Activated CD8-positive, alpha-beta memory T cell treated with anti-CD3 and anti-CD28 coated beads, Interleukin-2, amount 50 U/mL, for 1 hour (primary cell): ENCODE results near the gene LRRC45.

ENCODE experiments used
- DNase-seq: peaks from one replicate; pipeline ENCODE4 v3.0.0-alpha.2; 2020; ENCODE audit errors: extremely low read depth

The LRRC45 gene

DNA sequence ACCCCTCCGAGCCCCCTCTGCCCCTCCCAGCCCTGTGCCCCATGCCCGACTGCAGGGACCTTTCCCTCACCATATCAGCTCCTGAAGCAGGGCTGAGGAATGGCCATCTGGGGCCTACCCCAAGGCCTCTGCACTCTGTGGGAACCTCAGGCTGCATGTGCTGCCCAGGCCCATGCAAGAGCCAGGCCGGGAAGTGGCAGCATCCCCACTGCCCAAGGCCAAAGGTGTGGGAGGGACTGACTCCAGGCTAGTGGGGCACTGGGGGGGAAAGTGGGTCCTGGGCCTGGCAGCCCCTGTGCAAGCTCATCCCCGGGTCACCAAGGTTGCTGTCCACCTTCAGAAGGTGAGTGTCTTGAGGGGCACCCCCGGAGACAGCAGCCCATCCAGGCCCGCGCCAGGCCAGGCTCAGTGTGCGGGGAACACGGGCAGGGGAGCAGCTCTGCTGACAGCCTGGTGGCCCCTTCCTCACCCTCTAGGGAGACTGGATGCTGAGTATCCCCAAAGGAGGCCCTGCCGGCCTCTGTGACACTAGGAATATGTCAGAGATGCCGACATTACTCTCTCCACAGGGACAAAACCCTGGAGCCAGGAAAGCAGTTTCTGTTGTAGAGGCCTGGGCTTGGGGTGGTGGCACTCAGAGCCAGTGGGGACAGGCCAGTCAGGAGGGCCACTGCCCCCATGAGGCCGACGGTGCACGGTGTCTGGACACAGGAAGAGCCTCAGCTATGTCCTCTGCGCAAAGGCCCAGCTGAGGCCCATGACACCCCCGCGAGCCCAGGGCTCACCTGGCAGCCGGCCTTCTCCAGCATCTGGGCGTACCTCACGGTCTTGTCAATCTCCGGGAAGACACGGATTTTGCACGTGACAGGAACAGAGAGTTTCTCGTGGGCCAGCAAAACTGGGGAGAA lies 39.2 kb downstream of the LRRC45 start:
- no peak for DNase-seq

DNA sequence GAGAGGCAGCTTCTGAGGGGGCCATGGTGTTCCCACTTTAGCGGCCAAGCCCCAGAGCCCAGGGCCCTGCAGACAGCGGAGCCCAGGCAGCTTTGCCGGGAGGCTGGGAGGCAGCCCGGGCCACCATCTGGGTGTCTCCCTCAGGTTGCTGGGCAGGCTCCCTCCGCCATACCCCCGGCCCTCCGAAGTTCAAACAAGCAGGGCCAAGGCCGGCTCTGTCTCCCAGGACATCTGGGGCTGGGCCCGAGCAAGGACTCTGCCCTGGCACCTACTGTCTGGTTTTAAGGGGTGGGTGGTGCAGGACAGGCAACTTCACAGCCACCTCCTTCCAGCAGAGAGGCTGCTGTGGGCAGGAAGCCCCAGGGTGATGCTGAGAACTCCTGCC lies 39.9 kb downstream of the LRRC45 start:
- DNase-seq: no peak

DNA sequence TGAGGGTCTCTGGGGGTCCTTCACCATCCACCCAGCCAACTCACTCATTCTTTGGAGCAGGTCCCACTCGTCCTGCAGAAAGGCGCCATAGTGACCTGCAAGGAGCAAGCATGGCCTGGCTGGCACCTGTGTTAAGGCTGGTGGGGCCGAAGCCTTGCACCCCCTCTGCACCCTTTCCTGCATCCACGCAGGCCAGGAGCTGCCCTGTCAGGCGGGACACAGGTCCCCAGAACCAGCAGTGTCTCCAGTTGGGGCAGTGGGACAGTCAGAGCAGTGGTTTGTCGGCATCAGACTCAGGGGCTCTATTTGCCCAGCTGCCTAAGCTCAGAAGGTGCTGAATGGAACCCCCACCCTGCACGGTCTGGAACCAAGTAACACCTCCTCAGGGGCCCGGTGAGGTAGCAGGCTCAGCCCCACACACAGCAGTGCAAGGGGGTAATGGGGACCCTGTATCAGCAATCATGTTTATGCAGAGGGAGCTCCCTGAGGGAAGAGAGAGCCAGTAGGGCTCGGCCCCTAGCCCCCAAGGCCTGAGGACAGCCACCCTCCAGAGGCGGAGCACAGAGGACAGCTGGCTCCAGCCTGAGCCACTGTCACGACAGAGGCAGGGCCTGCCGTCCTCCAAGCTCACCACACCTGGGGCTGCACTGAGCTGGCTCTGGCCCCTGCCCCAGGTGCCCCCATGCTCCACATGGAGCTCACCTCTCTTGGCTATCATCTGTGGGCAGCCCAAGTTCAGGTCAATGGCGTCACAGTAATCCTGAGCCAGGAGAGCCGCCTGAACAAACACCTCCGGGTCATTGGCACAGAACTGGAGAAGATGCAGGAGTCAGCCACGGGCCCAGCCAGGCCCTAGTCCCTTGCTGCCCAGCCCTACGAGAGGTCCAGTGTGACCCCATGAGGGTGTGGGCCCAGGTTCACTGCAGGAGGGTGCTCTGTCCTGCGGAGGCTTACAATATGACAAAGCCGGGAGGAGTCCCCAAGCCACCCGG lies 40.6 kb downstream of the LRRC45 start:
- DNase-seq: no peak

DNA sequence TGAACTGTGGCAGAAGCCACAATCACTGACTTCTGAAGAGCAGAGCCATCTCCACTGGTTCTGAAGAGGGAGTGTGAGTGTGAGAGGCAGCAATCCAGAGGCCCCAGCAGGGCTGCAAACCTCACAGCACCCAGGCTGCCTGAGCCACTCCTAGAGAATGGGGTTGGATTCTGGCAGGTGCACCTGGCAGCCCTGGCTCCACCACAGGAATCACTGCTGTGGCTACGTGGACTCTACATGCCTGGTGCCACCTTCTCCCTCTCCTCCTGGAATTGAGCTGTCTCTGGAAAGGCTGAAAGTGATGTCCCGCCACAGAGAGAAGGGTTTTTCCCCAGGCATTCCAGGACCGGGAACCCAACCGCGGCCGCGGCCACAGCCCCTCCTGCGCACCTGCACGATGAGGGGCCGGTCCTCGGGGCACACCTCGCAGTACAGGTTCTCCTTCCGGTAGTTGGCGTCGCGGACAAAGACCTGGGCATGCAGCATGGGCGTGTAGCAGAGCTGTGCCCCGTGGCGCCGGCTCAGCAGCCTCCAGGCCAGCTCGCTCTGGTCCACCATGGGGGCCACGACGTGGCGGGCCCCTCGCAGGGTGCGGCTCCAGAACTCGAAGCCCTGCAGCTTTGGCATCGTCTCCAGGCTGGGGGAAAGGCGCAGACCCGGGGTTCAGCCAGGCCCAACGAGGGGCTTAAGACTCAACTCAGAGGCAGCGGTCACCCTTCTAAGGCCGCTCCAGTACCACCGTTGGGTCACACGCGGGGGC lies 41.5 kb downstream of the LRRC45 start:
- DNase-seq: no peak

DNA sequence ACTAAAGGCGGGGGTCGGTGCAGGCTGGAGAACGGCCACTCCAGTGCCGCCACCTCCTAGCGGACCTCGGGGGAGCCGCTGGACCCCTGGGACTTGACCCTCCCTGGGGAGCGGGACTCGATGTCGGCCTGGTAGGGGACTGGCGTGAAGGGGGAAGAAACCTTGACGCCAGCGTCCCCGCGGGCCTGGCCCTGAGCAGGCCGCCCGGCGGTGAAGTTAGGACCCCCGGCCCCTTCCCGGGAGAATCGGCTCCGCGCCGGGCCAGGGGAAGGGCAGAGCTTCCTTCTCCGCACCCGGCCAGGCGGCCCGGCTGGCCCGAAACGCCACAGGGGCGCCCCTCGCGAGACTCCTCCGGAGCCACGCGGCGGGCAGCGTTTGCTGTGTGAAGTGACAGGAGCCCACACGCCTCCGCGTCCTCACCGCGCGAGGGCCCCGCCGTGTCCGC lies 42.1 kb downstream of the LRRC45 start:
- DNase-seq: no peak

DNA sequence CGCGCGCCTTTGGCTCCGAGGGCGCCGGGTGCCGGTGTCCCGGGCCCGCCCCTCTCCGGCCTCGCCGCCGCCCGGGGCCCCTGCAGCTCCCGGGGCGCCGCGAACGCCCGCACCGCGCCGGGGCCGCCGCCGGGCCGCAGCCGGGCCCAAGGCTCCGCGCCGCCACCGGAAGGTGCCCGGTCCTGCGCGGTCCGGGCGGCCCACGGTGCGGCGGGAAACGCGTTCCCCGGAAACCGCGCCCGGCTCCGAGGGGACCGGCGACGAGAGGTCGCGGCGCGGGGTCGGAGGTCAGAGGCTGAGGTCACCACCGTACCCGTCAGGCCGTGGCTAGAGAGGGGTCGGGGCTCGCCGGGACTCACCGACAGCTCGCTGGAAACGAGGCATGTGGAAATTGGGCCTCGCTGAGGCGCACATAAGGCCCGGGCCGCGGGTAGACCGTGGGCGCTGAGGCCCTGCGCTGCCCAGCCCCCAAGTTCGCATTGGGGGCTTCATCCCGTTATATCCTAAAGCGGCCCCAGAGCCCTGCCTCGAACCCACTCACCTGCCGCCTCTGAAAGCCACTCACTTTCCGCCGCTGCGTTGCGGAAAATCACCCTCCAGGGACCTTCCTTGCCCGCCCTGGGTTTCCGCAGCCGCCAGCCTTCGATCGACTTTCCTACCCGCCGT lies 42.7 kb downstream of the LRRC45 start, which contains the start of gene DUS1L:
DUS1L (minus strand) TSS at position 167 of the 666 bp plus-strand sequence. CDS start 745 bp downstream, outside the sequence.
- DNase-seq: no peak

DNA sequence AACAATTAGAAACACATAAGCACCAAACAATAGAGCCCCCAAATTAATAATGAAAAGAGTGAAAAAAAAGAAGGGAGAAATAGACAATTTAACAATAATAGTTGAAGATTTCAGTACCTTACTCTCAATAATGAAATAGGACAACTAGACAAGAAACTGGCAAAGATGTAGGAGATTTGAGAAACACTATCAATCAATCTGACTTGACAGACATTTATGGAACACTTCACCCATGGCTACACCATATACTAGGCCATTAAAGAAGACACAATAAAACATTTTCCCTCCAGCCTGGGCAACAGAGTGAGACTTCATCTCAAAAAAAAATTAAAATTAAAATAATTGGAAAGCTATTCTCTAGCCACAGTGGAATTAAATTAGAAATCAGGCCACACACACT lies 47.5 kb downstream of the LRRC45 start:
- DNase-seq: no peak

DNA sequence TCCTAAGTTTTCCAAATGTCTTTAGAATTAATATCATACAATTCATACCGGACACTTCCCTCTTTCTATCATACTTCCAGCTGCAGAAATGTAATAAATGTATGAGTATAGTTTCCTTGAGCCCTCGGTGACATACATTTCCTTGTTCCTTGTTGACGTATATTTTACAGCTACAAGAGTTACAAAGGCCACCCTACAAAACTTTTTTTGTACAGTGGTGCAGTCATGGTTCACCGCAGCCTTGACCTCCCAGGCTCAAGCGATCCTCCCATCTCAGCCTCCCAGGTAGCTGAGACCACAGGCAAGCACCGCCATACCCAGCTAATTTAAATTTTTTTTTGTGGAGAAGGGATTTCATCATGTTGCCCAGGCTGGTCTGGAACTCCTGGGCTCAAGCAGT lies 49.7 kb downstream of the LRRC45 start:
- no peak for DNase-seq

DNA sequence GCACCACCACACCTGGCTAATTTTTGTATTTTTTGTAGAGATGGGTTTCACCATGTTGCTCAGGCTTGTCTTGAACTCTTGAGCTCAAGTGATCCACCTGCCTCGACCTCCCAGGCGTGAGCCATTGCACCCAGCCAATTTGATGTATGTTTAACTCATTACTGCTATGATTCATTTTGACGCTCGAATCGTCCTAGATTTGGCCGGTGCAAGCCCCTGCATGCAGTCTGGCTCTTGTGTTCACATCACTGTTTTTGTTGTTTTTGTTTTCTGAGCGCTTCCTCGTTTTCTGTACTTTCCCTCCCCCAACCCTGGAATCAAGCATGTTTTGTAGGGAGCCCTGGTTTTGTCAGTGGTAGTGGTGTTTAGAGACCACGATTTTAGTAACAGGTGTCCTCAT lies 50.3 kb downstream of the LRRC45 start:
- no peak for DNase-seq

DNA sequence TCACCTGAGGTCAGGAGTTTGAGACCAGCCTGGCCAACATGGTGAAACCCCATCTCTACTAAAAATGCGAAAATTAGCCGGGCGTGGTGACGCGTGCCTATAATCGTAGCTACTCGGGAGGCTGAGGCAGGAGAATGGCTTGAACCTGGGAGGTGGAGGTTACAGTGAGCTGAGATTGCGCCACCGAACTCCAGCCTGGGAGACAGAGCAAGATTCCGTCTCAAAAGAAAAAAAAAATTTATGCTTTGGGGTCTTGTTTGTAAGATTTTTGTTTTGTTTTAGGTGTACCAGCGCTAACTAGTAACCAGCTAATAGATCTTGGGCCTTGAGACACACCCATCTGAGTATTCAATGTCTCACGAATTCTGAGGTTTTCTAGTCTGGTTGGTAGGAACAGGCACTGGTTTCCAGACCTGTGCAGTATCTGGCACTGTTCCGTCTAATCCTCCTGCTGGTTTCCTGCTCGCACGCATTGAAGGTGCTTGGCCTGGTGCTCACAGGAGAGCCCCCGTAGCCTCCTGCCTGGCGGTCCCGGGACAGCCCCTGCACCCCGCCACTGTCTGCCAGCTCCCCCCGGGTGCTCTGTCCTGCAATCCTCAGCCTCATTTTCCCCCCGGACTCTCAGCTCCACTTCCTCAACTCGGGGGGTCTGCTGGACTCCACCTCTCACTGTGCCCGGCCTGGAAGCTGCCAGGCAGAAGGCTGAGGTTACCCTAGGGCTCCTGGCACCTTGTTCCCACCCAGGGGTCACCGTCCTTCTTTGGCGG lies 53.1 kb downstream of the LRRC45 start:
- no peak for DNase-seq

DNA sequence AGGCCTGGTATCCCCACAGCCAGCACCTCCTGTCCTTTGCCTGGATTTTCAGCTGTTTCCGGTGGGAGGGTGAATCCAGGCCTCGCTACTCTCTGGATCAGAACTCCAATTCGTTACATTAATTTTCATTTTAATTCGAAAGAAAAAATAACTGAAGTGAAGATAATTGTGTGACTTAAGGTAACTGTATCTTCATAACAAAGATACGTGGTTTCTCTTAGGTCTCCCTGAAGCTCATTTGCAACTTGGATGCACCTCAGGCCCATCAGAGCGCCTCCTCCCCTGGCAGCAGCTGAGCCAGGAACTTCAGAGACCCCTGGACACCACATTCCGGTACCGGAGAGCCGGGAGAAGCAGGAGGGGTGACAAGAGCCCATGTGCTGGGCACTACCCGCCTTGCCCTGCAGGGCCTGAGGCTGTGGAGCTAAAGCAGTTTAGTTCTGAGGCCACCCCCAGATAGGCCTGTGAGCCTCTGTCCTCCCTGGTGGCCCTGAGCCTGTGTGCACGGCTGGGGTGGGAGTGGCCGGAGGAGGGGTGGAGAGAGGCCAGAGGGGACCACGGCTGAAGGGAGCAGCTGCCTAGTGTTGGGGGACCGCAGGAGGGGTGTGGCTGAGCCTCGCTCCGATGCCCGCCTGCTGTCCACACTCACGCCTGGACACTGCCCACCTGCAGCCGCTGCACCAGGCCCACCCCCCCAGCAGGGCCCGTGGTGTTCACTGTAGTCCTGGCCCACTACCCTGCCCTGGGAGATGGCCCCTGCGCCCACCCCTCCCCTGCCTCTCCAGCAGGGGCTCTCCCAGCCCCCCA lies 53.9 kb downstream of the LRRC45 start:
- DNase-seq: no peak

DNA sequence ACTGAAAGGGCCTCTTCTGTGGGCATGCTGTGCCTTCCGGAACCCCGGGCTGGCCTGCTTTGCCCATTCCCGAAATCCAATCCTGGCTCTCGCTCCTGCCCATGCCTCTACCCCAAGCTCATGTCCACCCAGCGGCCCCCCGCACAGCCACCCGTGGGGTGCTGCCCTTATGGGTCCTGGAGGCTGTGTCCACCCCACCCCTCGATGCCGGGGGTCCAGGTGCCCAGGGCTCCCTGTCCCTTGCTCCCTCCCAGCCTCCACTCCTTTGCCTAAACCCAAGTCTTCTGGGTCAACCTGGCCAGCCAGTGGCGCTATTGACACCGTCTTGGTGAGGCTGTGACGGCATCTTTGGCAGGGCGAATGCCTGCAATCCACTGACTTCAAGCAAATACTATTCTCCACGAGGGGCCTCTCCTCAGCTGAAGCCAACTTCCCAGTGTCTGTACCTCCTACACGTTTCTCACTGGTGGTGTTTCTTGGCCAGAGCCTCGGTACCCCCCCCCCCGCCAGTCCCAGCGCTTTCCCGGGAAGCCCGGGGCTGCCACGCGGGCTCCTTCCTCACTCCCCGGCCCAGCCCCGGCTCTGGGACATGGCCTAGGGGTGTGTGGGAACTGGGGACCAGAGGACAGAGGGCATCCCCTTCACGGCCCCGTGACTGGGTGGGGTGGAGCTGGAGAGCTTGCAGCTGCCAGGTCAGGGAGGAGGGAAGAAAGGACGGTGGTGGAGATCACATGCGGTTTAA lies 54.7 kb downstream of the LRRC45 start:
- no peak for DNase-seq

DNA sequence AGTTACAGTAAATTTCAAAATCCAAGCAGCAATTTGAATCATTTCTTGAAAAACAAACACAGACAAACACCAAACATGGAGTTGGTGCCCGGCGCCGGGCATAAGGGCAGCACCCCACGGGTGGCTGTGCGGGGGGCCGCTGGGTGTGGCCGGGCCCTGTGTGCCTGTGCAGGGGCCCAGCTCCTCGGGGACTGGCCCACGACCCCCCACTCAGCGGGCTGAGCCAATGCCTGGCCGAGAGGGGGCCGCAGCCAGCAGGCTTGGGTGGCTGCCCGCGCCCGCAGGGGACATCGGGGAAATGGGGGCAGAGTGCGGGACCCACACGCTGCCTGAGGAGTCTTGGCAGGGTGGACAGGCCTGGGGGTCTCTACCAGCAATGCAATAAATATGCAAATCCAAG lies 55.3 kb downstream of the LRRC45 start:
- DNase-seq: no peak

DNA sequence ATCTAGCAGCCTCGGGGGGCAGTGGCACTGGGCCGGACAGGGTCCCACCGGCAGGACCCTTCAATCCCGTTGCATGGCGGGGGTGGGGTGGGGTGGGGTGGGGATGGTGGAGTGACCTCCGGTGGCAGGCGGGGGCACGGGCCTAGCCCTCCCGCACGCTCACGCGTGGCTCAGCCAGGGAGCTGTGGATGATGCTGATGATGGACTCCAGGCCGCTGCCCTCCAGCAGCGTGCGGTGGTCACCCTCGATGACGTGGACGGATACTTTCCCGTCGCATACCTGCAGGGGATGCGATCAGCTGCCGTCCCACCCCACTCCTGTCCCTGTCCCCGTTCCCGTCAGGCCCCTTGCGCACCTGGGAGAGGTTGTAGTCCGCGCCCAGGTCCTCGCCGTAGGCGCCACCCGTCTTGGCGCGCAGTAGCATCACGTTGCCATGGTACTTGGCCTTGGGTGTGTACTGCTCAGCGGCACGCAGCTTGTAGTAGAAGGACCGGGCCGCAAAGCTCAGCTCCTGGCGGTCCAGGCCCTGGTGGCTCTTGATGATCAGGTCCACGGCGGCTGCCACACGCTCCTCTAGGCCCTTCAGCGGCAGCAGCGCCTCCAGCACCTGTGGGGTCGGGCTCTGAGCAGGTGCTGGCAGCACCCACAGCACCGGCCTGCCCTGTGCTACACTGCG lies 56.0 kb downstream of the LRRC45 start:
- no peak for DNase-seq

DNA sequence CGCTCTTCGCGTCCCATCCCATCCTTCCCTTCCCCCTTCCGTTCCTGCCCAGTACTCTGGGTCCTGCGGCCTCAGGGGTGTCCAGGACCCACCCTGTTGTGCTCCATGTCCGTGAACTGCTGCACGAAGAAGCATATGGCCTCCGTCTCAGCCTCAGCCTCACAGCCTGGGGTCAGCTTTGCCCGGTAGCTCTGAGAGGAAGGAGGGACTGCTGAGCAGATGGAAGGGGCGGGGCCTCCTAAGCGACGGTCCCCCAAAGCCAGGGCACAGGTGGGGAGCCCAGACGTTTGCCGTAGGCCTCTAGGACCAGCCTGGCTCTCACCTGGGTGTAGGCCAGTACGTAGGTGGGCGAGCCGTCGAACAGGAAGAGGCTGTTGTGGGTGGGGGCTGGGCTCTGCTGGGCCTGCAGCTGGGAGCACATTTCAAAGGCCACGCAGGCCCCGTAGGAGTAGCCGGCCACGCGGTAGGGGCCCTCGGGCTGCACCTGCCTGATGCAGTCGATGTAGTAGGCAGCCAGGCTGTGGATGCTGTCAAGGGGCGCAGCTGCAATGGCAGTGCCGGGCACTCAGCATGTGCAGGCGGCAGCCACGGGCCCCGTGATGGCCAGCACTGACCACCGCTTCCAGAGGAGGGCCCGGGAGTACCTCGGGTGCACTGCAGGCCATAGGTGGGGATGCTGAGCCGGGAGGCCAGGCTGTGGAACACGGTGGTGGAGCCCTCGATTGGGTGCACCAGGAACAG lies 57.1 kb downstream of the LRRC45 start:
- no peak for DNase-seq
